Measurements from ENCODE around the gene FBXL4.

DNA sequence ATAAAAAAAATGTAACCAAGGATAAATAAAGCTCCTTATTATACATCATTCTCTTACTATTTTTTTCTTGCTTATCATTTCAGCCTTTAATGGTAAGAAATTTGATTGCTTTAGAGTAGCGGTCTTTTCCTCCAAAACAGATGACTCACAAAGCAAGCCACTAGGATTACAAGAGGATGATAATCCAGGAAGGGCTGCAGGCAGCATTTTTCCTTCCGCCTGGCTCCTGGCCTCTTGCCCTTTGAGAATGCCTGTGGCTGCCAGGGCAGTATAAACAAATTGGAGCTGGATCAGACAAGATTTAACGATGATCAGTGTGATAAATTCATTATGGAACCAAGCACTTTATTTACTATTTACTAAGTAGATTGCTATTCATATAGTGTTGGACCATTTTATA is 9.7 kb upstream of the FBXL4 start:
- TF ChIP-seq CTCF (IDR thresholded peaks at IDR 0.05) (no peak), POLR2A (IDR thresholded peaks at IDR 0.05) (no peak)
